H9 (cell line): ENCODE results near the gene SLC38A11. TPM values are rescaled to one million over a fixed set of nuclear protein-coding genes. Genes with fewer than 3 reads are reported as not detected.

ENCODE experiments used
- DNase-seq: peaks from one replicate; pipeline ENCODE4 v3.0.0-alpha.2; 2017
- H2AFZ ChIP-seq: one replicate; pipeline ENCODE4 v1.6.1; 2013; ENCODE audit warnings: mild to moderate bottlenecking, low read length, control low read depth, moderate library complexity
- H2AK5ac ChIP-seq: 2 replicates; pipeline ENCODE4 v1.6.1; 2013; ENCODE audit warnings: low read length, control low read depth, mixed read lengths; ENCODE audit not compliant: insufficient read length
- H2BK120ac ChIP-seq: one replicate; pipeline ENCODE4 v1.6.1; 2013; ENCODE audit warnings: low read depth, mild to moderate bottlenecking, low read length, control low read depth, inconsistent platforms; ENCODE audit not compliant: poor library complexity, severe bottlenecking
- H2BK12ac ChIP-seq: 2 replicates; pipeline ENCODE4 v1.6.1; 2013; ENCODE audit warnings: low read length, control low read depth, mixed read lengths, low read depth; ENCODE audit not compliant: insufficient read length
- H2BK15ac ChIP-seq: 2 replicates; pipeline ENCODE4 v1.6.1; 2013; ENCODE audit warnings: low read depth, low read length, control low read depth
- H2BK20ac ChIP-seq: one replicate; pipeline ENCODE4 v1.6.1; 2013; ENCODE audit warnings: low read depth, mild to moderate bottlenecking, low read length, control low read depth, inconsistent platforms; ENCODE audit not compliant: poor library complexity, severe bottlenecking
- H2BK5ac ChIP-seq: 2 replicates; pipeline ENCODE4 v1.6.1; 2013; ENCODE audit warnings: low read length, control low read depth, mixed read lengths; ENCODE audit not compliant: insufficient read length
- H3K14ac ChIP-seq: 2 replicates; pipeline ENCODE4 v1.6.1; 2013; ENCODE audit warnings: low read length, control low read depth; ENCODE audit not compliant: insufficient read depth
- H3K18ac ChIP-seq: 2 replicates; pipeline ENCODE4 v1.6.1; 2013; ENCODE audit warnings: low read depth, mild to moderate bottlenecking, mixed read lengths, low read length, control low read depth; ENCODE audit not compliant: insufficient read length
- H3K23ac ChIP-seq: 2 replicates; pipeline ENCODE4 v1.6.1; 2013; ENCODE audit warnings: low read length, control low read depth, mixed read lengths, low read depth; ENCODE audit not compliant: insufficient read length
- H3K23me2 ChIP-seq: 2 replicates; pipeline ENCODE4 v1.6.1; 2013; ENCODE audit warnings: low read depth, mild to moderate bottlenecking, mixed read lengths, low read length, control low read depth; ENCODE audit not compliant: insufficient read length, poor library complexity, severe bottlenecking
- H3K27ac ChIP-seq: 2 replicates; pipeline ENCODE4 v1.5.1; 2013; ENCODE audit warnings: low read length, control low read depth, mixed read lengths, low read depth; ENCODE audit not compliant: insufficient read length
- H3K27me3 ChIP-seq: 2 replicates; pipeline ENCODE4 v1.6.1; 2013; ENCODE audit warnings: low read length, control low read depth, inconsistent platforms; ENCODE audit not compliant: insufficient read depth
- H3K4ac ChIP-seq: 2 replicates; pipeline ENCODE4 v1.6.1; 2013; ENCODE audit warnings: low read depth, mild to moderate bottlenecking, control low read depth, inconsistent platforms, low read length, moderate library complexity
- H3K4me1 ChIP-seq: 2 replicates; pipeline ENCODE4 v1.6.1; 2013; ENCODE audit warnings: low read length, control low read depth, inconsistent platforms; ENCODE audit not compliant: insufficient read depth
- H3K4me2 ChIP-seq: 2 replicates; pipeline ENCODE4 v1.6.1; 2013; ENCODE audit warnings: low read length, control low read depth, mixed read lengths; ENCODE audit not compliant: insufficient read length, insufficient read depth
- H3K56ac ChIP-seq: 2 replicates; pipeline ENCODE4 v1.6.1; 2013; ENCODE audit warnings: low read depth, mild to moderate bottlenecking, mixed read lengths, low read length, control low read depth; ENCODE audit not compliant: insufficient read length
- H3K79me1 ChIP-seq: 2 replicates; pipeline ENCODE4 v1.6.1; 2013; ENCODE audit warnings: low read depth, mild to moderate bottlenecking, moderate library complexity, low read length, control low read depth, inconsistent platforms; ENCODE audit not compliant: insufficient read depth, poor library complexity, severe bottlenecking
- H3K79me2 ChIP-seq: 2 replicates; pipeline ENCODE4 v1.6.1; 2013; ENCODE audit warnings: low read length, control low read depth, inconsistent platforms; ENCODE audit not compliant: insufficient read depth
- H3K9ac ChIP-seq: 2 replicates; pipeline ENCODE4 v1.6.1; 2013; ENCODE audit warnings: low read length, control low read depth, mixed read lengths; ENCODE audit not compliant: insufficient read length; ENCODE audit errors: extremely low read depth
- H3K9me3 ChIP-seq: one replicate; pipeline ENCODE4 v1.6.1; 2013; ENCODE audit warnings: low read depth, low read length, inconsistent platforms; ENCODE audit not compliant: control insufficient read depth
- H3T11ph ChIP-seq: one replicate; pipeline ENCODE4 v1.6.1; 2013; ENCODE audit warnings: mild to moderate bottlenecking, low read length, control low read depth, inconsistent platforms
- H4K20me1 ChIP-seq: one replicate; pipeline ENCODE4 v1.6.1; 2013; ENCODE audit not compliant: control insufficient read depth, insufficient read length, insufficient read depth
- H4K5ac ChIP-seq: 2 replicates; pipeline ENCODE4 v1.6.1; 2013; ENCODE audit warnings: low read depth, mild to moderate bottlenecking, mixed read lengths, low read length, control low read depth; ENCODE audit not compliant: insufficient read length
- H4K8ac ChIP-seq: replicated peaks from 2 replicates; pipeline ENCODE4 v1.6.1; 2013; ENCODE audit warnings: low read length, control low read depth, mixed read lengths, low read depth; ENCODE audit not compliant: insufficient read length
- H4K91ac ChIP-seq: 2 replicates; pipeline ENCODE4 v1.6.1; 2013; ENCODE audit warnings: low read depth, mild to moderate bottlenecking, moderate library complexity, mixed read lengths, low read length, control low read depth; ENCODE audit not compliant: insufficient read length
- H3K27ac Mint-ChIP-seq, 3 experiments: 2 replicates in 2 of 3; 3 replicates in 1 of 3; pipeline ENCODE4 v1.8.0; 2020 to 2021; ENCODE audit warnings: mixed read lengths in 3 of 3, mild to moderate bottlenecking in 1 of 3, moderate library complexity in 1 of 3
- H3K27me3 Mint-ChIP-seq: 2 replicates; pipeline ENCODE4 v1.8.0; 2021; ENCODE audit warnings: low read depth, mild to moderate bottlenecking, moderate library complexity, mixed read lengths
- H3K36me3 Mint-ChIP-seq, 3 experiments: 2 replicates in 2 of 3; 3 replicates in 1 of 3; pipeline ENCODE4 v1.8.0; 2020 to 2021; ENCODE audit warnings: low read depth in 3 of 3, mixed read lengths in 3 of 3; ENCODE audit not compliant: insufficient read depth in 1 of 3
- H3K4me1 Mint-ChIP-seq, 2 experiments: 2 replicates each; pipeline ENCODE4 v1.8.0; 2020; ENCODE audit warnings: mixed read lengths in 2 of 2
- H3K4me3 Mint-ChIP-seq, 2 experiments: 2 replicates in 1 of 2; 3 replicates in 1 of 2; pipeline ENCODE4 v1.8.0; 2020 to 2021; ENCODE audit warnings: mild to moderate bottlenecking in 2 of 2, mixed read lengths in 2 of 2, moderate library complexity in 1 of 2
- H3K9me3 Mint-ChIP-seq, 2 experiments: 2 replicates in 1 of 2; 3 replicates in 1 of 2; pipeline ENCODE4 v1.8.0; 2020; ENCODE audit warnings: mild to moderate bottlenecking in 2 of 2, mixed read lengths in 2 of 2, moderate library complexity in 1 of 2
- CTCF ChIP-seq: fragments of 200-600 bp; sonication (generic); conservative IDR thresholded peaks from 3 replicates; pipeline ENCODE4 v1.8.0; 2021; ENCODE audit warnings: antibody characterized with exemption, mild to moderate bottlenecking
- WGBS: extraction: QIAGEN DNeasy Blood & Tissue Kit; methylation state at CpG from one replicate; pipeline ENCODE4 v1.1.7; 2013; ENCODE audit warnings: missing lambda C conversion rate, low lambda C conversion rate, mixed read lengths; ENCODE audit not compliant: insufficient read length; ENCODE audit errors: extremely low coverage; 5-methylcytosine and 5-hydroxymethylcytosine counted together
- total RNA-seq: library from RNA; stranded (reverse); gene quantifications from 2 replicates; pipeline ENCODE4 v1.2.1, GENCODE V29; 2021

Gene SLC38A11
- total RNA-seq, 1 experiment from 2014 or later = not detected

- Histone ChIP-seq H2AK5ac (no peak overlapping the region), H3K23ac (no peak overlapping the region), H3K14ac (no peak overlapping the region), H3K79me1 (no peaks in the 10 kb centered on the region), H3K9me3 (no peaks in the 10 kb centered on the region), H3K27me3 (no peaks in the 10 kb centered on the region), H3T11ph (no peak overlapping the region), H4K5ac (no peak overlapping the region), H2BK20ac (no peak overlapping the region), H3K27ac (no peak overlapping the region), H2BK12ac (no peak overlapping the region), H4K8ac (no peak overlapping the region), H4K20me1 (no peaks in the 10 kb centered on the region), H3K79me2 (no peaks in the 10 kb centered on the region), H2BK120ac (no peak overlapping the region), H4K91ac (no peak overlapping the region), H2AFZ (no peak overlapping the region), H3K9ac (no peak overlapping the region), H3K4ac (no peak overlapping the region), H3K18ac (no peak overlapping the region), H3K4me2 (no peak overlapping the region), H3K23me2 (no peaks in the 10 kb centered on the region), H2BK5ac (no peak overlapping the region), H2BK15ac (no peak overlapping the region), H3K56ac (no peak overlapping the region), H3K4me1 (no peaks in the 10 kb centered on the region)
- H3K27ac Mint-ChIP-seq = no peak overlapping the region; a peak in 1 of 7 replicates
- peaks cover 0 to 15% (median 0%) of the 10 kb centered on the region in 3 experiments; a peak in 3 of 7 replicates for H3K36me3 Mint-ChIP-seq
- DNase-seq = no peak
- H3K27me3 Mint-ChIP-seq = no peaks in the 10 kb centered on the region; the same call in 1 of the 2 replicates
- TF ChIP-seq CTCF = no peak
- H3K4me3 Mint-ChIP-seq = no peak overlapping the region
- H3K4me1 Mint-ChIP-seq = peaks cover 8 to 11% of the 10 kb centered on the region in 2 experiments
- WGBS = no CpG with 5 or more reads among the region's 5 CpGs
- H3K9me3 Mint-ChIP-seq = peaks cover 13 to 17% of the 10 kb centered on the region in 2 experiments; a peak in 3 of 5 replicates
These were observed 20.8 kb downstream of the SLC38A11 start for GRCh38 chr2:164934401-164935117.
